DND-41 (cell line): ENCODE results near the gene LCN2.

Experiments used
- ATAC-seq: fragments of 200-7000 bp; cut with Tn5 transposase; 3 replicates; pipeline ENCODE4 v1.9.1; 2021; ENCODE audit warnings: low read depth; ENCODE audit not compliant: insufficient read depth
- DNase-seq: peaks from one replicate; pipeline ENCODE4 v3.0.0-alpha.2; 2020
- H2AFZ ChIP-seq: 2 replicates; pipeline ENCODE4 v1.6.0; 2012; ENCODE audit warnings: low read depth, low read length
- H3K27ac ChIP-seq: 2 replicates; pipeline ENCODE4 v1.5.1; 2012; ENCODE audit warnings: low read length, inconsistent platforms
- H3K27me3 ChIP-seq: fragments of 200-600 bp; sonication (generic); 2 replicates; pipeline ENCODE4 v1.6.0; 2012; ENCODE audit warnings: low read length, mild to moderate bottlenecking, inconsistent platforms; ENCODE audit not compliant: insufficient read depth, poor library complexity
- H3K36me3 ChIP-seq: 2 replicates; pipeline ENCODE4 v1.5.1; 2012; ENCODE audit warnings: low read length, inconsistent platforms; ENCODE audit not compliant: insufficient read depth
- H3K4me1 ChIP-seq: 2 replicates; pipeline ENCODE4 v1.5.1; 2012; ENCODE audit warnings: mild to moderate bottlenecking, low read length; ENCODE audit not compliant: insufficient read depth
- H3K4me2 ChIP-seq: 2 replicates; pipeline ENCODE4 v1.6.0; 2012; ENCODE audit warnings: mild to moderate bottlenecking, moderate library complexity, low read length, inconsistent platforms; ENCODE audit not compliant: insufficient read depth
- H3K4me3 ChIP-seq, 2 experiments: fragments of 200-600 bp in 1 of 2; shearing (Covaris generic) in 1 of 2; 2 replicates each; pipeline ENCODE4 v1.5.1; 2012 to 2016; ENCODE audit warnings: inconsistent platforms in 2 of 2, low read length in 2 of 2, mild to moderate bottlenecking in 2 of 2, low read depth in 1 of 2, moderate library complexity in 1 of 2
- H3K79me2 ChIP-seq: 2 replicates; pipeline ENCODE4 v1.6.0; 2012; ENCODE audit warnings: low read length, inconsistent platforms; ENCODE audit not compliant: insufficient read depth
- H3K9ac ChIP-seq: 2 replicates; pipeline ENCODE4 v1.6.0; 2012; ENCODE audit warnings: low read depth, mild to moderate bottlenecking, inconsistent platforms, low read length, moderate library complexity
- H3K9me3 ChIP-seq: 2 replicates; pipeline ENCODE4 v1.5.1; 2012; ENCODE audit warnings: low read length, moderate library complexity, mild to moderate bottlenecking, inconsistent platforms; ENCODE audit not compliant: insufficient read depth, severe bottlenecking
- H4K20me1 ChIP-seq: 2 replicates; pipeline ENCODE4 v1.6.0; 2012; ENCODE audit warnings: low read length; ENCODE audit not compliant: insufficient read depth
- CTCF ChIP-seq: IDR thresholded peaks from 2 replicates; pipeline ENCODE4 v1.5.1; 2012; ENCODE audit warnings: borderline replicate concordance, low read length, moderate library complexity, mild to moderate bottlenecking; ENCODE audit not compliant: poor library complexity, severe bottlenecking; ENCODE audit errors: extremely low read depth
- EZH2 ChIP-seq: IDR thresholded peaks from 3 replicates; pipeline ENCODE4 v1.6.1; 2012; ENCODE audit warnings: borderline replicate concordance, low read depth, mild to moderate bottlenecking, moderate library complexity, low read length, inconsistent platforms; ENCODE audit not compliant: severe bottlenecking

Gene LCN2

GRCh38 chr9:128191406-128192046, 42.3 kb downstream of the LCN2 start, which contains the start of gene CIZ1:
Gene CIZ1 (minus strand): TSS chr9:128191572. CDS start chr9:128190857, 715 bp downstream.
- Histone ChIP-seq H3K79me2 (peaks cover 13% of the 10 kb centered on the region), H2AFZ (peak within 1 kb of the TSS; percentile 99), H3K27me3 (no peaks in the 10 kb centered on the region), H3K27ac (peak within 1 kb of the TSS; percentile 79), H3K9me3 (no peaks in the 10 kb centered on the region), H3K4me1 (peaks cover 18% of the 10 kb centered on the region), H4K20me1 (no peaks in the 10 kb centered on the region), H3K36me3 (peaks cover 17% of the 10 kb centered on the region), H3K4me2 (peak within 1 kb of the TSS; percentile 80), H3K4me3 (peak within 1 kb of the TSS; percentile 65 to 90; a peak in 3 of 4 replicates), H3K9ac (peak within 1 kb of the TSS; percentile 76)
- TF ChIP-seq CTCF (peak; percentile 75), EZH2 (no peak)
- peak; percentile 72 for DNase-seq
- peak; percentile 91 for ATAC-seq

GRCh38 chr9:128192601-128193371, 43.5 kb downstream of the LCN2 start:
- H3K79me2 ChIP-seq: peaks cover 13% of the 10 kb centered on the region
- H3K27me3 ChIP-seq: no peaks in the 10 kb centered on the region
- H4K20me1 ChIP-seq: no peaks in the 10 kb centered on the region
- H3K9ac ChIP-seq: no peak overlapping the region
- H3K9me3 ChIP-seq: no peaks in the 10 kb centered on the region
- H3K36me3 ChIP-seq: peaks cover 11% of the 10 kb centered on the region
- no peak overlapping the region for H3K4me3 ChIP-seq
- H3K4me1 ChIP-seq: peaks cover 18% of the 10 kb centered on the region
- no peak overlapping the region for H3K27ac ChIP-seq
- ATAC-seq (no peak), DNase-seq (no peak)
- TF ChIP-seq CTCF (no peak), EZH2 (no peak)
- H3K4me2 ChIP-seq: no peak overlapping the region
- no peak overlapping the region for H2AFZ ChIP-seq

- H3K4me2 ChIP-seq: no peak overlapping the region
- H3K27ac ChIP-seq: no peak overlapping the region
- H3K9me3 ChIP-seq: no peaks in the 10 kb centered on the region
- no peak overlapping the region for H3K4me3 ChIP-seq
- H3K79me2 ChIP-seq: peaks cover 13% of the 10 kb centered on the region
- ATAC-seq (no peak), DNase-seq (peak; percentile 17)
- peaks cover 18% of the 10 kb centered on the region for H3K4me1 ChIP-seq
- H2AFZ ChIP-seq: no peak overlapping the region
- H4K20me1 ChIP-seq: no peaks in the 10 kb centered on the region
- H3K9ac ChIP-seq: no peak overlapping the region
- no peaks in the 10 kb centered on the region for H3K27me3 ChIP-seq
- peaks cover 11% of the 10 kb centered on the region for H3K36me3 ChIP-seq
- no peak for TF ChIP-seq CTCF
- TF ChIP-seq EZH2: no peak
These were observed 44.3 kb downstream of the LCN2 start for GRCh38 chr9:128193469-128194096.
